IMR-90 (cell line): Measurements from ENCODE around the gene MAML1. TPM values are rescaled to one million over a fixed set of nuclear protein-coding genes. Genes with fewer than 3 reads are reported as not detected.
A peak's percentile ranks its signal among the peaks of the same experiment; 100 is the strongest.

Experiments used
- ATAC-seq: fragments of 200-7000 bp; cut with Tn5 transposase; 2 replicates; pipeline ENCODE4 v1.9.1; 2020; ENCODE audit warnings: low read depth, mild to moderate bottlenecking, moderate library complexity
- BruUV-seq: library from RNA; stranded (reverse); fragments of 400-500 nt; replicated peaks from 2 replicates; lab custom pipeline; 2021; lab: Mats Ljungman, UMichigan
- CTCF ChIA-PET: fragments of 300-600 bp; formaldehyde crosslinking; extraction: SDS; loops from one replicate; lab custom pipeline; 2021; ENCODE audit warnings: antibody characterized with exemption; lab: Yijun Ruan, JAX
- POLR2A ChIA-PET: fragments of 300-600 bp; sonication (Branson Sonifier 250); formaldehyde crosslinking; loops from one replicate; lab custom pipeline; 2022; ENCODE audit warnings: antibody characterized with exemption; ENCODE audit not compliant: unreplicated experiment; lab: Charles Lee
- DNase-seq: peaks from one replicate; pipeline ENCODE4 v3.0.0; 2013
- H2AFZ ChIP-seq: replicated peaks from 2 replicates; pipeline ENCODE3; 2013; ENCODE audit warnings: low read length, mild to moderate bottlenecking; ENCODE audit not compliant: poor library complexity
- H2AK5ac ChIP-seq: 2 replicates; pipeline ENCODE4 v1.6.1; 2013; ENCODE audit warnings: low read depth, low read length, inconsistent platforms
- H2AK9ac ChIP-seq: replicated peaks from 2 replicates; pipeline ENCODE3; 2013; ENCODE audit warnings: mild to moderate bottlenecking, low read depth, low read length, moderate library complexity; ENCODE audit not compliant: poor library complexity
- H2BK120ac ChIP-seq: 2 replicates; pipeline ENCODE4 v1.6.1; 2013; ENCODE audit warnings: low read depth, low read length, inconsistent platforms
- H2BK15ac ChIP-seq: 3 replicates; pipeline ENCODE4 v1.6.1; 2013; ENCODE audit warnings: low read depth, low read length, inconsistent platforms
- H2BK20ac ChIP-seq: 2 replicates; pipeline ENCODE4 v1.6.1; 2013; ENCODE audit warnings: low read depth, mild to moderate bottlenecking, inconsistent platforms, low read length, moderate library complexity
- H2BK5ac ChIP-seq: 2 replicates; pipeline ENCODE4 v1.6.1; 2013; ENCODE audit warnings: mild to moderate bottlenecking, low read depth, low read length, inconsistent platforms; ENCODE audit not compliant: poor library complexity, severe bottlenecking
- H3K14ac ChIP-seq: replicated peaks from 2 replicates; pipeline ENCODE4 v1.6.1; 2013; ENCODE audit warnings: low read depth, low read length, inconsistent platforms
- H3K18ac ChIP-seq: 2 replicates; pipeline ENCODE4 v1.6.1; 2013; ENCODE audit warnings: low read depth, low read length, control low read depth
- H3K23ac ChIP-seq: 2 replicates; pipeline ENCODE4 v1.6.1; 2013; ENCODE audit warnings: low read depth, low read length, inconsistent platforms
- H3K27ac ChIP-seq: 2 replicates; pipeline ENCODE4 v1.5.1; 2013; ENCODE audit warnings: mild to moderate bottlenecking, control low read depth, low read length; ENCODE audit not compliant: insufficient read depth
- H3K27me3 ChIP-seq: 2 replicates; pipeline ENCODE4 v1.6.1; 2013; ENCODE audit warnings: low read length; ENCODE audit not compliant: control insufficient read depth, insufficient read depth
- H3K36me3 ChIP-seq: 2 replicates; pipeline ENCODE4 v1.6.1; 2013; ENCODE audit warnings: low read length, mixed read lengths; ENCODE audit not compliant: control insufficient read depth, insufficient read depth
- H3K4ac ChIP-seq: 2 replicates; pipeline ENCODE4 v1.6.1; 2013; ENCODE audit warnings: low read depth, low read length, inconsistent platforms
- H3K4me1 ChIP-seq: 2 replicates; pipeline ENCODE4 v1.6.1; 2013; ENCODE audit warnings: low read length, mixed read lengths; ENCODE audit not compliant: control insufficient read depth, insufficient read depth
- H3K4me2 ChIP-seq: 2 replicates; pipeline ENCODE4 v1.6.1; 2013; ENCODE audit warnings: low read depth, mild to moderate bottlenecking, control low read depth, low read length, moderate library complexity
- H3K4me3 ChIP-seq: 2 replicates; pipeline ENCODE4 v1.5.1; 2013; ENCODE audit warnings: low read depth, mild to moderate bottlenecking, control low read depth, low read length, moderate library complexity; ENCODE audit not compliant: insufficient read depth
- H3K56ac ChIP-seq: 2 replicates; pipeline ENCODE4 v1.6.1; 2013; ENCODE audit warnings: low read length, inconsistent platforms; ENCODE audit not compliant: insufficient read depth; ENCODE audit errors: extremely low read depth
- H3K79me1 ChIP-seq, 2 experiments: 2 replicates each; pipeline ENCODE4 v1.6.1; 2013; ENCODE audit warnings: low read length in 2 of 2, inconsistent platforms in 1 of 2, low read depth in 1 of 2
- H3K9ac ChIP-seq: 2 replicates; pipeline ENCODE4 v1.6.1; 2013; ENCODE audit warnings: low read depth, low read length, control low read depth
- H3K9me1 ChIP-seq: 2 replicates; pipeline ENCODE4 v1.6.1; 2013; ENCODE audit warnings: low read length, inconsistent platforms; ENCODE audit not compliant: insufficient read depth
- H3K9me3 ChIP-seq: 2 replicates; pipeline ENCODE4 v1.6.1; 2013; ENCODE audit warnings: low read length; ENCODE audit not compliant: control insufficient read depth, insufficient read depth
- H4K20me1 ChIP-seq: 2 replicates; pipeline ENCODE4 v1.6.1; 2013; ENCODE audit warnings: low read length, inconsistent platforms; ENCODE audit not compliant: insufficient read depth
- H4K5ac ChIP-seq: 2 replicates; pipeline ENCODE4 v1.6.1; 2013; ENCODE audit warnings: mild to moderate bottlenecking, low read depth, low read length, control low read depth
- H4K8ac ChIP-seq, 2 experiments: 2 replicates each; pipeline ENCODE4 v1.6.1; 2013; ENCODE audit warnings: low read depth in 2 of 2, low read length in 2 of 2, control low read depth in 1 of 2, inconsistent platforms in 1 of 2
- H4K91ac ChIP-seq: 2 replicates; pipeline ENCODE4 v1.6.1; 2013; ENCODE audit warnings: low read depth, low read length, inconsistent platforms; ENCODE audit not compliant: insufficient read depth
- SMC3 ChIP-seq: fragments of 150-350 bp; IDR thresholded peaks from 2 replicates; pipeline ENCODE4 v1.6.1; 2016; ENCODE audit warnings: low read depth, mild to moderate bottlenecking, antibody characterized with exemption, low read length, moderate library complexity
- WGBS, 2 experiments: methylation state at CpG; one replicate each; pipeline versions ENCODE4 v1.1.5 to v1.1.7; 2013; ENCODE audit warnings: missing lambda C conversion rate in 2 of 2; ENCODE audit not compliant: insufficient read length in 1 of 2; ENCODE audit errors: extremely low coverage in 2 of 2; 5-methylcytosine and 5-hydroxymethylcytosine counted together
- dilution Hi-C: fragments of 300-500 bp; cut with HindIII; formaldehyde crosslinking; loops from one replicate; pipeline ENCODE4 v1.14.3; 2018; ENCODE audit warnings: low sequenced_read_pairs; ENCODE audit not compliant: unreplicated experiment
- in situ Hi-C: fragments of 300-500 bp; cut with MboI; formaldehyde crosslinking; loops from 3 replicates; pipeline ENCODE4 v1.14.3; 2019; ENCODE audit warnings: low sequenced_read_pairs, inconsistent platforms, mixed read lengths
- intact Hi-C: fragments of 100-400 bp; cut with micrococcal nuclease; formaldehyde crosslinking; loops from 2 replicates; pipeline ENCODE4 v1.10.0; 2022
- polyA plus RNA-seq, 3 experiments: library from polyadenylated mRNA; depleted of rRNA; stranded (reverse); fragments of >200 nt; gene quantifications; 2 replicates each; pipeline ENCODE4 v1.2.3, GENCODE V29; 2012; ENCODE audit warnings: low replicate concordance in 1 of 3
- total RNA-seq: library from RNA; depleted of rRNA; stranded (reverse); fragments of >200 nt; gene quantifications from 2 replicates; pipeline ENCODE4 v1.2.3, GENCODE V29; 2012
- TF ChIP-seq, protein P1 (sequence below): conservative IDR thresholded peaks from 2 replicates; pipeline ENCODE4 v1.5.1; 2012; ENCODE audit warnings: mild to moderate bottlenecking, low read depth, low read length, improper control_type of control experiment

MAML1 gene
- total and polyA plus RNA-seq, 2 of the 4 experiments (the other 2 are of a cell fraction): 4.7 to 10.2 TPM

DNA sequence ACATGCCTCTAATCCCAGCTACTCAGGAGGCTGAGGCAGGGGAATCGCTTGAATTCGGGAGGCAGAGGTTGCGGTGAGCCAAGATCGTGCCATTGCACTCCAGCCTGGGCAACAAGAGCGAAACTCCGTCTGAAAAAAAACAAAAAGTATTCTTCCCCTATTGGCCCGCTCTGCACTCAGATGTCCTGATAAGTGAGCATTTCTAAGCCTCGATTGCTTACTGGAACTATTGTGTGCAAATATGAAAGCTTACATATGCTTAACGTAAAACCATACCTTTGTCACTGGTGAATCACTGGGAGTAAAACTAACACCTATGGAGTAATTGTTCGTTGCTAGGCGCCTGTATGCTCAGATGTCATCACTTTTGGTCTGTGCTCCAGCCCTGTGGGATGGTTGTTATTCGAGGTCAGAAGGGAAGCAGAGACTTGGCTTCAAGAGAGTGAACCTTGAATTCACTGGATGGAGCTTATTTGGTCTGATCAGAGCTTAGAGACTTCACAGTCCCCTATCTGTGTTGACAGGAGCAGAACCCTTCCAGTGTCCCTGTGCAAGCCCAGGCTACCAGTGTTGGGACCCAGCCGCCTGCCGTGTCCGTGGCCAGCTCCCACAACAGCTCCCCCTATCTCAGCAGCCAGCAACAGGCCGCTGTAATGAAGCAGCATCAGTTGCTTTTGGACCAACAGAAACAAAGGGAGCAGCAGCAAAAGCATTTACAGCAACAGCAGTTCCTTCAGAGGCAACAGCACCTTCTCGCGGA is 35.9 kb downstream of the MAML1 start:
- no peak for DNase-seq
- no peak overlapping the region for H3K4me3 ChIP-seq
- H4K5ac ChIP-seq: no peak overlapping the region
- no peak overlapping the region for H2BK15ac ChIP-seq
- TF ChIP-seq, protein P1, sequence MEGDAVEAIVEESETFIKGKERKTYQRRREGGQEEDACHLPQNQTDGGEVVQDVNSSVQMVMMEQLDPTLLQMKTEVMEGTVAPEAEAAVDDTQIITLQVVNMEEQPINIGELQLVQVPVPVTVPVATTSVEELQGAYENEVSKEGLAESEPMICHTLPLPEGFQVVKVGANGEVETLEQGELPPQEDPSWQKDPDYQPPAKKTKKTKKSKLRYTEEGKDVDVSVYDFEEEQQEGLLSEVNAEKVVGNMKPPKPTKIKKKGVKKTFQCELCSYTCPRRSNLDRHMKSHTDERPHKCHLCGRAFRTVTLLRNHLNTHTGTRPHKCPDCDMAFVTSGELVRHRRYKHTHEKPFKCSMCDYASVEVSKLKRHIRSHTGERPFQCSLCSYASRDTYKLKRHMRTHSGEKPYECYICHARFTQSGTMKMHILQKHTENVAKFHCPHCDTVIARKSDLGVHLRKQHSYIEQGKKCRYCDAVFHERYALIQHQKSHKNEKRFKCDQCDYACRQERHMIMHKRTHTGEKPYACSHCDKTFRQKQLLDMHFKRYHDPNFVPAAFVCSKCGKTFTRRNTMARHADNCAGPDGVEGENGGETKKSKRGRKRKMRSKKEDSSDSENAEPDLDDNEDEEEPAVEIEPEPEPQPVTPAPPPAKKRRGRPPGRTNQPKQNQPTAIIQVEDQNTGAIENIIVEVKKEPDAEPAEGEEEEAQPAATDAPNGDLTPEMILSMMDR: 0 out of 2 replicates have a peak, but pooled peaks have one; percentile 1
- no peak for TF ChIP-seq SMC3
- ChIA-PET CTCF (interaction anchor here (0.6 to 0.7 kb wide), 2 partner anchors 58 to 537 kb away, joined by 3 read pairs; no protein-coding TSS in a partner anchor), POLR2A (no interaction called here)
- H3K4me2 ChIP-seq: no peak overlapping the region
- H3K23ac ChIP-seq: no peak overlapping the region
- H3K4ac ChIP-seq: no peak overlapping the region
- peaks cover 23% of the 10 kb centered on the region for H3K4me1 ChIP-seq
- H2AFZ ChIP-seq: no peak overlapping the region
- no peak overlapping the region for H3K56ac ChIP-seq
- no peaks in the 10 kb centered on the region for H3K9me3 ChIP-seq
- peaks cover 23% of the 10 kb centered on the region for H4K20me1 ChIP-seq
- in situ Hi-C loops: no loop called here
- no peak overlapping the region for H2BK120ac ChIP-seq
- intact Hi-C loops: no loop called here
- H3K79me1 ChIP-seq: peaks cover 37 to 74% of the 10 kb centered on the region in 2 experiments
- no peak overlapping the region for H2AK9ac ChIP-seq
- 100% methylated on average over 1 of the region's 18 CpGs; no CpG with 5 or more reads in 1 of the 2 experiments for WGBS, 2 experiments
- no peak for ATAC-seq
- no peak overlapping the region for H3K27ac ChIP-seq
- no peaks in the 10 kb centered on the region for H3K27me3 ChIP-seq
- H2AK5ac ChIP-seq: no peak overlapping the region
- H3K14ac ChIP-seq: no peak overlapping the region
- H2BK20ac ChIP-seq: no peak overlapping the region
- H3K18ac ChIP-seq: no peak overlapping the region
- no peak overlapping the region for H4K8ac ChIP-seq
- H3K9me1 ChIP-seq: peaks cover 12% of the 10 kb centered on the region
- no peak overlapping the region for H4K91ac ChIP-seq
- H3K36me3 ChIP-seq: peaks cover 56% of the 10 kb centered on the region
- dilution Hi-C loops: no loop called here
- no TSS peak for BruUV-seq
- H3K9ac ChIP-seq: no peak overlapping the region
- H2BK5ac ChIP-seq: no peak overlapping the region
